ENCODE results near the gene KCTD5.
"Not testable (repeated sequence)": the region's sequence is repeated elsewhere in the genome, so short reads cannot be mapped to it uniquely, and the experiment has no call there.

The KCTD5 gene

GRCh38 chr16:2683041-2683440, 718 bp downstream of the KCTD5 start:
- Mint-ChIP-seq H3K36me3 (peaks cover 11% of the 10 kb centered on the region), H3K4me3 (peak overlapping the region; percentile 97), H3K4me1 (peaks cover 42% of the 10 kb centered on the region), H3K27ac (peak overlapping the region; percentile 83)
- H3K27me3 Mint-ChIP-seq, H3K9me3 Mint-ChIP-seq, DNase-seq, CTCF ChIA-PET: not testable (repeated sequence)

GRCh38 chr16:2686075-2686474, 3.8 kb downstream of the KCTD5 start:
- H3K4me3 Mint-ChIP-seq, CTCF ChIA-PET, H3K27ac Mint-ChIP-seq, H3K27me3 Mint-ChIP-seq, H3K9me3 Mint-ChIP-seq, DNase-seq: not testable (repeated sequence)
- H3K4me1 Mint-ChIP-seq, result peaks cover 47% of the 10 kb centered on the region
- H3K36me3 Mint-ChIP-seq, result peaks cover 16% of the 10 kb centered on the region

- CTCF ChIA-PET, result no interaction called here
- peaks cover 41% of the 10 kb centered on the region for H3K4me1 Mint-ChIP-seq
- peaks cover 16% of the 10 kb centered on the region for H3K36me3 Mint-ChIP-seq
- no peaks in the 10 kb centered on the region for H3K27me3 Mint-ChIP-seq
- H3K9me3 Mint-ChIP-seq, result no peaks in the 10 kb centered on the region
- peak overlapping the region; percentile 59 for H3K4me3 Mint-ChIP-seq
- H3K27ac Mint-ChIP-seq, result peak overlapping the region; percentile 89
- peak; percentile 41 for DNase-seq
Measured at GRCh38 chr16:2686912-2687507, 4.7 kb downstream of the KCTD5 start.

- no peak for DNase-seq
- no peaks in the 10 kb centered on the region for H3K27me3 Mint-ChIP-seq
- CTCF ChIA-PET, result no interaction called here
- peak overlapping the region; percentile 59 for H3K4me3 Mint-ChIP-seq
- H3K36me3 Mint-ChIP-seq, result peaks cover 13% of the 10 kb centered on the region
- H3K9me3 Mint-ChIP-seq, result no peaks in the 10 kb centered on the region
- peak overlapping the region; percentile 89 for H3K27ac Mint-ChIP-seq
- peaks cover 38% of the 10 kb centered on the region for H3K4me1 Mint-ChIP-seq
Measured at GRCh38 chr16:2687531-2688308, 5.4 kb downstream of the KCTD5 start.

GRCh38 chr16:2689422-2689821, 7.1 kb downstream of the KCTD5 start:
- Mint-ChIP-seq H3K4me1 (peaks cover 30% of the 10 kb centered on the region), H3K36me3 (peaks cover 15% of the 10 kb centered on the region)
- CTCF ChIA-PET, H3K4me3 Mint-ChIP-seq, H3K27me3 Mint-ChIP-seq, H3K9me3 Mint-ChIP-seq, DNase-seq, H3K27ac Mint-ChIP-seq: not testable (repeated sequence)

GRCh38 chr16:2689968-2690801, 7.9 kb downstream of the KCTD5 start:
- H3K9me3 Mint-ChIP-seq, result no peaks in the 10 kb centered on the region
- no peak for DNase-seq

GRCh38 chr16:2690852-2691251, 8.5 kb downstream of the KCTD5 start:
- H3K4me3 Mint-ChIP-seq, result no peak overlapping the region
- DNase-seq, result no peak
- H3K27ac Mint-ChIP-seq, result peak overlapping the region; percentile 52
- H3K9me3 Mint-ChIP-seq, result no peaks in the 10 kb centered on the region
- CTCF ChIA-PET, result no interaction called here
- no peaks in the 10 kb centered on the region for H3K27me3 Mint-ChIP-seq
- peaks cover 23% of the 10 kb centered on the region for H3K4me1 Mint-ChIP-seq
- H3K36me3 Mint-ChIP-seq, result peaks cover 12% of the 10 kb centered on the region

More at GRCh38 chr16:2689968-2690801, 7.9 kb downstream of the KCTD5 start:
- Mint-ChIP-seq H3K4me3 (no peak overlapping the region), H3K4me1 (peaks cover 26% of the 10 kb centered on the region), H3K27ac (peak overlapping the region; percentile 52), H3K36me3 (peaks cover 12% of the 10 kb centered on the region), H3K27me3 (no peaks in the 10 kb centered on the region)
- CTCF ChIA-PET, result no interaction called here

GRCh38 chr16:2691491-2692248, 9.3 kb downstream of the KCTD5 start:
- CTCF ChIA-PET, result no interaction called here
- H3K4me3 Mint-ChIP-seq, result no peak overlapping the region
- peaks cover 22% of the 10 kb centered on the region for H3K4me1 Mint-ChIP-seq
- no peak overlapping the region for H3K27ac Mint-ChIP-seq
- peaks cover 12% of the 10 kb centered on the region for H3K36me3 Mint-ChIP-seq
- DNase-seq, result no peak
- no peaks in the 10 kb centered on the region for H3K27me3 Mint-ChIP-seq
- H3K9me3 Mint-ChIP-seq, result no peaks in the 10 kb centered on the region

GRCh38 chr16:2692251-2692947, 10.1 kb downstream of the KCTD5 start:
- Mint-ChIP-seq H3K27ac (no peak overlapping the region), H3K4me3 (no peak overlapping the region), H3K4me1 (peaks cover 15% of the 10 kb centered on the region), H3K27me3 (no peaks in the 10 kb centered on the region), H3K9me3 (no peaks in the 10 kb centered on the region), H3K36me3 (peaks cover 8% of the 10 kb centered on the region)
- no peak for DNase-seq
- CTCF ChIA-PET, result no interaction called here

- CTCF ChIA-PET, result no interaction called here
- Mint-ChIP-seq H3K27me3 (no peaks in the 10 kb centered on the region), H3K27ac (no peak overlapping the region), H3K4me1 (peaks cover 9% of the 10 kb centered on the region), H3K9me3 (no peaks in the 10 kb centered on the region), H3K36me3 (peaks cover 13% of the 10 kb centered on the region), H3K4me3 (no peak overlapping the region)
- DNase-seq, result no peak
Measured at GRCh38 chr16:2692948-2693651, 10.8 kb downstream of the KCTD5 start.

- H3K27ac Mint-ChIP-seq, H3K9me3 Mint-ChIP-seq, H3K36me3 Mint-ChIP-seq, CTCF ChIA-PET, H3K4me1 Mint-ChIP-seq, H3K27me3 Mint-ChIP-seq, DNase-seq, H3K4me3 Mint-ChIP-seq: not testable (repeated sequence)
Measured at GRCh38 chr16:2696601-2697250, 14.4 kb downstream of the KCTD5 start.

- Mint-ChIP-seq H3K9me3 (no peaks in the 10 kb centered on the region), H3K27me3 (no peaks in the 10 kb centered on the region), H3K4me3 (no peak overlapping the region), H3K27ac (no peak overlapping the region), H3K4me1 (no peaks in the 10 kb centered on the region), H3K36me3 (peaks cover 10% of the 10 kb centered on the region)
- CTCF ChIA-PET, result no interaction called here
- DNase-seq, result no peak
Measured at GRCh38 chr16:2697401-2697948, 15.2 kb downstream of the KCTD5 start.
